ENCODE data around the gene PSMC4.
"Not testable (repeated sequence)": the region's sequence is repeated elsewhere in the genome, so short reads cannot be mapped to it uniquely, and the experiment has no call there.

Gene PSMC4

DNA sequence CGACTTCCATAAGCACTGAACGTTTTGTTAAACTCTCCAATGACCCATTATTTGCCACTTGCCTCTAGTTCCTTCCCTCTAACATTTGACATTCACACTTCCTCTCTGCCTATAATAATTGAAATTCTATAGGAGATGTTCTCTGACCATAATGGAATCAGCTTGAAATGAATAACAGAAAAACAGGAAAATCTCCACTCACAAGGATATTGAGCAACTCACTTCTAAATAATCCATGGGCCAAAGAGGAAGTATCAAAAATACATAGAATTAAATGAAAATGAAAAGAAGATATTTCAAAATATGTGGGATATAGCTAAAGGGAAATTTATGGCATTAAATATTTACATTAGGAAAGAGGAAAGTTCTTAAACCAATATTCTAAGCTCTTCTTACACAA lies 33.2 kb upstream of the PSMC4 start:
- H3K27ac Mint-ChIP-seq = peak overlapping the region; percentile 67
- peaks cover 14% of the 10 kb centered on the region for H3K9me3 Mint-ChIP-seq
- no peak overlapping the region for H3K4me3 Mint-ChIP-seq
- peaks cover 7% of the 10 kb centered on the region for H3K36me3 Mint-ChIP-seq (ENCODE audit: low read depth)
- no peak for ATAC-seq
- peaks cover 77% of the 10 kb centered on the region for H3K4me1 Mint-ChIP-seq
- H3K27me3 Mint-ChIP-seq = no peaks in the 10 kb centered on the region
- DNase-seq = no peak

DNA sequence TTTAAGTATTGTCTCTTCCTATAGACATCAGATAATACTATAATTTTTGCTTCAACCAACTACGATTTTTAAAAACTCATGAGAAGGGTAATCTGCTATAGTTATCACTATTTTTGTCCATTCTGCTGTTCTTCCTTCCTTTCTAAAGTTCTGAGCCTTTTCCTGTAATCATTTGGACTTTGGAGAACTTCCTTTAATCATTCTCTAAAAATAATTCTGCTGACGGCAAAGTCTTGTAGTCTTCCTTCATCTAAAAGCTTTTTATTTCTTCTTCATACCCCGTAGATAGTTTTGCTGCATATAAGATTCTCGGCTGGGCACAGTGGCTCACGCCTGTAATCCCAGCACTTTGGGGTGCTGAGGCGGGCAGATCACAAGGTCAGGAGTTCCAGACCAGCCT lies 31.4 kb upstream of the PSMC4 start:
- DNase-seq (no peak), ATAC-seq (no peak)
- Mint-ChIP-seq H3K4me3 (no peak overlapping the region), H3K27me3 (no peaks in the 10 kb centered on the region), H3K4me1 (peaks cover 85% of the 10 kb centered on the region), H3K36me3 (ENCODE audit: low read depth) (peaks cover 7% of the 10 kb centered on the region), H3K27ac (no peak overlapping the region), H3K9me3 (peaks cover 14% of the 10 kb centered on the region)

DNA sequence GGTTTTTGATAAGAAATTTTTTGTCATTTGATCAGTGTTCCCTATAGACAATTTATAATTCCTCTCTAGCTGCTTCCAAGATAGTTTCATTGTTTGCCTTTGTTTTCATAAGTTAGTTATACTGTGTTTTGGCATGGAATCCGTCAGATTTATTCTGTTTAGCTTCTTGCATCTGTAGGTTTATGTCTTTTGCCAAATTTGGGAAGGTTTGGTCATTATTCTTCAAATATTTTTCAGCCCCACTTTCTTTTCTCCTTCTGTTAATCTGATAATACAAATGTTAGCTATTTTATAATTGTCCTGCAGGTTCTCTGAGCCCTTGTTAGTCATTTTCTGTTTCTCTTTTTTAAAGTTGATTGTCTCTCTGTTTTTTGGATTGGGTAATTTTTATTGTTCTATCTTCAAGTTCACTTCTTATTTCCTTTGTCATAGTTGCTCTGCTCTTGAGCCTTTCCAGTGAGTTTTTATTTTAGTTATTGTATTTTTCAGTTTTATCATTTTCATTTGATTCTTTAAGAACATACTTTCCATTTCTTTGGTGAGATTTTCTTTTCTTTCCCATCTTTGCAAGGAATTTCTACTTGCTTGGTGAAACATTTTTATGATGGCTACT lies 30.6 kb upstream of the PSMC4 start:
- H3K4me1 Mint-ChIP-seq = peaks cover 85% of the 10 kb centered on the region
- H3K27ac Mint-ChIP-seq = peak overlapping the region; percentile 89
- ATAC-seq (no peak), DNase-seq (no peak)
- no peak overlapping the region for H3K4me3 Mint-ChIP-seq
- peaks cover 7% of the 10 kb centered on the region for H3K36me3 Mint-ChIP-seq (ENCODE audit: low read depth)
- H3K9me3 Mint-ChIP-seq = peaks cover 14% of the 10 kb centered on the region
- no peaks in the 10 kb centered on the region for H3K27me3 Mint-ChIP-seq

DNA sequence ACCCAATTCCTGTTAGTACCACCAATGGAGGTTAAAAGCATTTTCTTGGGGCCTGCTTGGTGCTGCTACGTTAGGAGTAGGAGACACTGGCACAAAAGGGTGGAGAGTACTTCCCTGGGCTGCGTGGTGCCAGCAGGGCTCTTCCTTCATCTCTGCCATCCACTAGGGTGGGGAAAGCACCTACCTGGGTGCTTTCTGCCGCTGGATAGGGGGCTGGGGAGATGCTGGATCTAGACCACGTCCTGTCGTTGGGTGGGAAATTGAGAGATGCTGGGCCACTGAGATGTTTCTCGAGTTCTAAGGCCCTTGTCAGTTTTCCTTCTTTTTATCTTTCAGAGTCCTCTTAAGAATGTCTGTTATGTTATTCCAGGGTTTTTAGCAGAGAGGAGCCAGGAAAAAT lies 29.8 kb upstream of the PSMC4 start:
- Mint-ChIP-seq H3K9me3 (peaks cover 14% of the 10 kb centered on the region), H3K27me3 (no peaks in the 10 kb centered on the region), H3K4me3 (peak overlapping the region; percentile 72), H3K36me3 (ENCODE audit: low read depth) (peaks cover 7% of the 10 kb centered on the region), H3K4me1 (peaks cover 82% of the 10 kb centered on the region), H3K27ac (peak overlapping the region; percentile 89)
- no peak for ATAC-seq
- no peak for DNase-seq

DNA sequence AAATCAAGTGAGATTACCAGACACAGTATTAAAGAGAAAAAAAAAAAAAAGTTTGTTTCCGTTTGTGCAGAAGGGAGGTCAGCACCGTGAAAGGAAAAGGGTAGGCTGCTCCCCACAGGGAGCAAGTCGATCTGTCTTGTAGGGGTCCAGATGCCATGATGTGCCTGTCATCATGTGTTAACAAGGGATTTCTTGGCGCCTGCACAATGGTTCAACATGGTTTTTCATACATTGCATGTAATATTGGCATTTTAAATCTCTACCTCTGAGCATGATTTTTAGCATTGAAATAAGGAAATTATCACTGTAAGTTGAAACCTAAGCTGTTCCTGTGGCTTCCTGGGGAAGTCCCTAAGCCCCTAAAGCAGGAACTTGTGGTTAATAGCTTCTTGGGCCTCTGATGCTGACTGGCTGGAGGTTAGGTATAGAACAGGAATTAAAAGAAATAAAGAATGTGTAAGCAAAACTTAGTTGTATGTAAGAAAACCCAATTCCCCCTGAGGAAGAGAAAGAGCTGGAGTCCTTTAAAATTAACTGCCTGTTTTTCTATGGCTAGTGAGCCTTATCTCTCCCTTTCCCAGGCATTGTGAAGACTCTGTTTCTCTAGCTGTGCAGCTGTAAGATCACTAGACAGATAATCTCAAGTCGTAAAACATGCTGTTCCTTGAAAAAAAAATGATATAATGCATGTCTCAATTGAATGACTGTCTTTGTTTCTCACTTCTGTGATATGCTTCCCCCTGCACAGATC lies 29.2 kb upstream of the PSMC4 start:
- peak; percentile 44 for DNase-seq
- peak overlapping the region; percentile 89 for H3K27ac Mint-ChIP-seq
- H3K36me3 Mint-ChIP-seq (ENCODE audit: low read depth) = peaks cover 7% of the 10 kb centered on the region
- H3K4me3 Mint-ChIP-seq = peak overlapping the region; percentile 72
- ATAC-seq = peak; percentile 78
- H3K4me1 Mint-ChIP-seq = peaks cover 82% of the 10 kb centered on the region
- peaks cover 14% of the 10 kb centered on the region for H3K9me3 Mint-ChIP-seq
- H3K27me3 Mint-ChIP-seq = no peaks in the 10 kb centered on the region

DNA sequence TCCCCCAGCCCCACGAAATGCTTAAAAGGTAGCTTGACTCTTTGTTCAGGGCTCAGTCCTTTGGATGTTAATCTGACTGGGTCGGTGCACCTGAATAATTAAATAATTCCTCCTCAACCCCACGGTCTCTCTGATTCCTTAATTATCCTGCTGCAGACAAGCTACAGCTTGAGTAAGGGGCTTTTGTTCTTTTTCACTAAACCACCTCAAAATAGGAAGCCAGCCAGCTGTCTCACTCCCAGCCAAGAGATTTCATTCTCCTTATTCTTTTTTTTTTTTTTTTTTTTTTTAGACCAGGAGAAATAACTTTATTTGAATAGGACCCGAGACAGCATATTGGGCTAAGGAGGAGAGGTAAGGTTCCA lies 28.6 kb upstream of the PSMC4 start:
- peak overlapping the region; percentile 72 for H3K4me3 Mint-ChIP-seq
- H3K9me3 Mint-ChIP-seq = peaks cover 14% of the 10 kb centered on the region
- H3K27ac Mint-ChIP-seq = peak overlapping the region; percentile 89
- ATAC-seq = no peak
- no peak for DNase-seq
- H3K4me1 Mint-ChIP-seq = peaks cover 79% of the 10 kb centered on the region
- H3K27me3 Mint-ChIP-seq = no peaks in the 10 kb centered on the region
- peaks cover 7% of the 10 kb centered on the region for H3K36me3 Mint-ChIP-seq (ENCODE audit: low read depth)

DNA sequence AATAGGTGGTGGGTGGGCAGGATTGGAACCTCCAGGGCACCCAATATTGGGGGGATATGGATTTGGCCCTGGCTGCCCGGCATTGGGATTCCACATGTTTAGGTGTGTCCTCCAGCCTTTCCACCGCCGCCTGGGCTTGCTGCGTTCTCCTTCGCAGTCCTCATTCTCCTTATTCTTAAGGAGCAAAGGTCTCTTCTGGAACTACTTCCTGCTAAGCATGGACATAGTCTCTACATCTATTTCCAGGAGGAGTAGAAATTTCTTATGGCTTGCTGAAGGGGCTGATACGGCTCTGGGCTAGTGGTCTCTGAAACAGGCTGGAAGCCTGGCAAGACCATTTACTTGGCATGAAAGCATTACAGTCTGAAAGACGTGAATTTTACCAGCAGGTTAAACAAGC lies 27.4 kb upstream of the PSMC4 start:
- no peak overlapping the region for H3K4me3 Mint-ChIP-seq
- peaks cover 83% of the 10 kb centered on the region for H3K4me1 Mint-ChIP-seq
- H3K36me3 Mint-ChIP-seq (ENCODE audit: low read depth) = peaks cover 12% of the 10 kb centered on the region
- peak overlapping the region; percentile 83 for H3K27ac Mint-ChIP-seq
- H3K27me3 Mint-ChIP-seq = no peaks in the 10 kb centered on the region
- DNase-seq = no peak
- no peak for ATAC-seq
- H3K9me3 Mint-ChIP-seq = peaks cover 18% of the 10 kb centered on the region

DNA sequence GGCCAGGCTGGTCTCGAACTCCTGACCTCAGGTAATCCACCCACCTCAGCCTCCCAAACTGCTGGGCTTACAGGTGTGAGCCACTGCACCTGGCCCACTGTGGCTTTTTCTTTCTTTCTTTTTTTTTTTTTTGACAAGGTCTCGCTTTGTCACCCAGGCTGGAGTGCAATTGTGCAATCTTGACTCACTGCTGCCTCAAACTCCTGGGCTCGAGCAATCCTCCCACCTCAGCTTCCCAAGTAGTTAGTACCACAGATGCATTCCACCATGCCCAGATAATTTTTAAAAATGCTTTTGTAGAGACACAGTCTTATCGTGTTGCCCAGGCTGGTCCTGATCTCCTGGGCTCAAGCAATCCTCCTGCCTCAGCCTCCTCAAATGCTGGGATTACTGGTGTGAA lies 24.4 kb upstream of the PSMC4 start:
- Mint-ChIP-seq H3K4me3 (no peak overlapping the region), H3K27me3 (no peaks in the 10 kb centered on the region), H3K9me3 (peaks cover 4% of the 10 kb centered on the region), H3K4me1 (peaks cover 89% of the 10 kb centered on the region), H3K27ac (peak overlapping the region; percentile 28), H3K36me3 (ENCODE audit: low read depth) (peaks cover 5% of the 10 kb centered on the region)
- DNase-seq = no peak
- ATAC-seq = no peak

DNA sequence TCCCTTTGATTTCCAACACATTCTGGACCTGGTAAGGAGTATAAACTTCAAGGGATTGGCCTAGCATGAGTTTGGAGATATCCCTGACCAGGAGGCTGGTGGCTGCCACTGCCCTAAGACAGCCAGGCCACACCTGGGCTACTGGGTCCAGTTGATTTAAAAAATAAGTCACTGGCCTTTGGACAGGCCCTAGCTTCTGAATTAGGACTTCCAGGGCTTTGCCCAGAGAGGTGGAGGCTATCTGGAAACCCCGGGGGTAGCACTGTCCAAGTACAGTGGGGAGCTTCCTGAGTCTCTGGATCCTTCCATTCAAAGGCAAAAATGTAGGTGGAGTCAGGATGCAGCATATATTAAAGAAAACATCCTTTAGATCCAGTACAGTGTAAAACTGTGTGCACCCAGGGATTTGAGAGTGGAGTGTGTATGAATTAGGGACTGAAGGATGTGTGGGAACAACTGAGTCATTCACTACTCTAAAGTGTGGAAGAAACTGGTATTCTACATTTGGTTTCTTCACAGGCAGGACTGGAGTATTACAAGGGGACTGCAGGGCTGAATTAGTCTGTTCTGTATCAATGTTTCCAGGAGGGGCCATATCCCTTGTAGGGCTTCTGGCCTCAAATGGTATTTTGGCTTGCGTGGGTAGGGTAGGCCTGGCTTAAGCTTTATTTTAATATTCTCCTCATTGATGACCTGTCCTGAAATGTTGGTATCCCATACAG lies 21.8 kb upstream of the PSMC4 start:
- no peak overlapping the region for H3K4me3 Mint-ChIP-seq
- H3K9me3 Mint-ChIP-seq = peaks cover 8% of the 10 kb centered on the region
- peaks cover 7% of the 10 kb centered on the region for H3K36me3 Mint-ChIP-seq (ENCODE audit: low read depth)
- DNase-seq (peak; percentile 7), ATAC-seq (peak; percentile 90)
- no peaks in the 10 kb centered on the region for H3K27me3 Mint-ChIP-seq
- H3K27ac Mint-ChIP-seq = peak overlapping the region; percentile 80
- peaks cover 92% of the 10 kb centered on the region for H3K4me1 Mint-ChIP-seq

DNA sequence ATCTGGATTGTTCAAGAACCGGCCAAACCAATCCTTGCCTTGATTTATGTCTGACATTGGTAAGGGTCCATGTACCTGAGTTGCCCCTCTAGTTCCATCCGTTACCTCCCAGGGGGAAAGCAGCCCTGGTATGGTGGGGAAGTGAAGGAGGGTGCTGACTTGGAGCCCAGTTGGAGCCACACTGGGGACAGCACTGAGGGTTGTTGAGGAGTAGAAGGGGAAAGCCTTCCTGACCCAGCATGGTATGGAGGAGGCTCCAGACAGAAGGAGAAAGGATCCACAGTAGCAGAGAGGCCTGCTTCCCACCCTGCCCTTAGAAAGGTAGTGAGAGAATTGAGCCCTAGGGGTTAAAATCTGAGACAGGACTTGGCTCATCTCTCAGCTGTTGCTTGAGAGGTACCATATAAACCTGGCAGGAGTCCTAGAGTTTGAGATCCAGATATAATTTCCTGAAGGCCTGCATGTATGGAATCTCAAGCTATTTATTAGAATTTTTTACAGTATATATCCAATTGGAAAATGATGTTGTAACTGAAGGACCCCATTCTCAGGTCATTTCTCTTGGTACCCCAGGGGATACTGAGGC lies 19.8 kb upstream of the PSMC4 start:
- ATAC-seq (no peak), DNase-seq (no peak)
- Mint-ChIP-seq H3K9me3 (peaks cover 8% of the 10 kb centered on the region), H3K36me3 (ENCODE audit: low read depth) (peaks cover 7% of the 10 kb centered on the region), H3K4me3 (peak overlapping the region; percentile 64), H3K27ac (peak overlapping the region; percentile 82), H3K27me3 (no peaks in the 10 kb centered on the region), H3K4me1 (peaks cover 89% of the 10 kb centered on the region)

DNA sequence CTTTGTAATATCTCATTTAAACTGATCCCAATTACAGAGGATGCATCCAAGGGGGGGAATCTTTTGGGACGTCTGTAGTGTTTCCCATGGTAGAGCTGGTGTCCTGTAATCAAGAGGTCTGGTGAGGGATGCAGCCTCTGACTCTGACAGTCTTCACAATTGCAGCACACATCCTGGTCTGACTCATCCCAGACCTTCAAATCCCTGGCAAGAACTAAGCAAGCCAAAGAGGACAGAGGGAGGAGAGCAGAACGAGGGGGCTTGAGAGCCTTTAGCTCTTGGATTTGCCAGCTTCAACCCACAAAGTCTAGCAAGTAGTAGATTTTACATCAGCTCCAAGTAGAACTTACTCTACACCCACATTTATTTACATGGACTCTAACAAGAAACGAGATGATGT lies 19.3 kb upstream of the PSMC4 start:
- Mint-ChIP-seq H3K4me3 (peak overlapping the region; percentile 64), H3K4me1 (peaks cover 89% of the 10 kb centered on the region), H3K9me3 (peaks cover 8% of the 10 kb centered on the region), H3K36me3 (ENCODE audit: low read depth) (peaks cover 7% of the 10 kb centered on the region), H3K27ac (peak overlapping the region; percentile 82), H3K27me3 (no peaks in the 10 kb centered on the region)
- DNase-seq (no peak), ATAC-seq (no peak)

DNA sequence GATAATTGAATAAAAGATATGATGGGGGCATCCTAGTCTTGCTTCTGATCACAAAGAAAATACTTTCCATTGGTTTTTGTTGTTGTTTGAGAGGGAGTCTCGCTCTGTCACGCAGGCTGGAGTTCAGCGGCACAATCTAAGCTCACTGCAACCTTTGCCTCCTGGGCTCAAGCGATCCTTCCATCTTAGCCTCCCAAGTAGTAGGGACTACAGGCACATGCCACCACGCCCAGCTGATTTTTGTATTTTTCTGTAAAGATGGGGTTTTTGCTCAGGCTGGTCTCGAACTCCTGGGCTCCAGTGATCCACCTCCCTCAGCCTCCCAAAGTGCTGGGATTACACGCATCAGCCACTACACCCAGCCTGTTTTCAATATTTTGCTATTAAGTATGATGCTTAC lies 17.1 kb upstream of the PSMC4 start:
- DNase-seq = no peak
- peaks cover 81% of the 10 kb centered on the region for H3K4me1 Mint-ChIP-seq
- H3K4me3 Mint-ChIP-seq = peak overlapping the region; percentile 59
- ATAC-seq = no peak
- H3K9me3 Mint-ChIP-seq = peaks cover 4% of the 10 kb centered on the region
- H3K27ac Mint-ChIP-seq = peak overlapping the region; percentile 82
- H3K27me3 Mint-ChIP-seq = no peaks in the 10 kb centered on the region
- peaks cover 2% of the 10 kb centered on the region for H3K36me3 Mint-ChIP-seq (ENCODE audit: low read depth)

DNA sequence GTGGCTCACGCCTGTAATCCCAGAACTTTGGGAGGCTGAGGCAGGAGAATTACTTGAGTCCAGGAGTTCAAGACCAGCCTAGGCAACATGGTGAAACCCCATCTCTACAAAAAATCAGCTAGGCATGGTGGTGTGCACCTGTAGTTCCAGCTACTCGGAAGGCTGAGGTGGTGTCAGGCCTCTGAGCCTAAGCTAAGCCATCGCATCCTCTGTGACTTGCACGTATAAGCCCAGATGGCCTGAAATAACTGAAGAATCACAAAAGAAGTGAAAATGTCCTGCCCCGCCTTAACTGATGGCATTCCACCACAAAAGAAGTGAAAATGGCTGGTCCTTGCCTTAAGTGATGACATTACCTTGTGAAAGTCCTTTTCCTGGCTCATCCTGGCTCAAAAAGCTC lies 13.1 kb upstream of the PSMC4 start:
- peaks cover 65% of the 10 kb centered on the region for H3K4me1 Mint-ChIP-seq
- not testable (repeated sequence) for H3K27me3 Mint-ChIP-seq; H3K9me3 Mint-ChIP-seq; ATAC-seq; H3K36me3 Mint-ChIP-seq (ENCODE audit: low read depth); H3K27ac Mint-ChIP-seq; H3K4me3 Mint-ChIP-seq; DNase-seq

DNA sequence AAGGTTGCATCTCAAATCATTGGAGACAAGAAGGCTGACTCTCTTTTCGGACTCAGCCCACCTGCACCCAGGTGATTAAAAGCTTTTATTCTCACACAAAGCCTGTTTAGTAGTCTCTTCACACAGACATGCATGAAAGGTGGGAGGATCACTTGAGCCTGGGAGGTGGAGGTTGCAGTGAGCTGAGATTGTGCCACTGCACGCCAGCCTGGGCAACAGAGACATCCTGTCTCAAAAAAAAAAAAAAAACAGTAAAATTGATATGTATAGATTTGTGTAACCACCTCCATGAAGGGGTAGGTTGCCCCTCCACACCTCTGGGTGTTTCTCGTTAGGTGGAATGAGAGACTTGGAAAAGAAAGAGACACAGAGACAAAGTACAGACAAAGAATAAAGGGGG lies 12.0 kb upstream of the PSMC4 start:
- Mint-ChIP-seq H3K27ac (peak overlapping the region; percentile 87), H3K4me1 (peaks cover 56% of the 10 kb centered on the region), H3K4me3 (peak overlapping the region; percentile 27)
- H3K36me3 Mint-ChIP-seq (ENCODE audit: low read depth); H3K27me3 Mint-ChIP-seq; ATAC-seq; DNase-seq; H3K9me3 Mint-ChIP-seq: not testable (repeated sequence)

DNA sequence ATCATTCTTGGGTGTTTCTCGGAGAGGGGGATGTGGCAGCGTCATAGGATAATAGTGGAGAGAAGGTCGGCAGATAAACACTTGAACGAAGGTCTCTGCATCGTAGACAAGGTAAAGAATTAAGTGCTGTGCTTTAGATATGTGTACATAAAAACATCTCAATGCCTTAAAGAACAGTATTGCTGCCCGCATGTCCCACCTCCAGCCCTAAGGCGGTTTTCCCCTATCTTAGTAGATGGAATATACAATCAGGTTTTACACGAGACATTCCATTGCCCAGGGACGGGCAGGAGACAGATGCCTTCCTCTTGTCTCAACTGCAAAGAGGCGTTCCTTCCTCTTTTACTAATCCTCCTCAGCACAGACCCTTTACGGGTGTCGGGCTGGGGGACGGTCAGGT lies 11.6 kb upstream of the PSMC4 start:
- peak overlapping the region; percentile 87 for H3K27ac Mint-ChIP-seq
- H3K27me3 Mint-ChIP-seq; H3K36me3 Mint-ChIP-seq (ENCODE audit: low read depth); ATAC-seq; DNase-seq; H3K9me3 Mint-ChIP-seq: not testable (repeated sequence)
- H3K4me1 Mint-ChIP-seq = peaks cover 53% of the 10 kb centered on the region
- H3K4me3 Mint-ChIP-seq = peak overlapping the region; percentile 27
